ENCODE results near the gene DYNC1I1. TPM values are rescaled to one million over a fixed set of nuclear protein-coding genes. Genes with fewer than 3 reads are reported as not detected.

Gene DYNC1I1
- total and polyA plus RNA-seq, 4 donors = 0.28 to 0.67 (median 0.39) TPM

DNA sequence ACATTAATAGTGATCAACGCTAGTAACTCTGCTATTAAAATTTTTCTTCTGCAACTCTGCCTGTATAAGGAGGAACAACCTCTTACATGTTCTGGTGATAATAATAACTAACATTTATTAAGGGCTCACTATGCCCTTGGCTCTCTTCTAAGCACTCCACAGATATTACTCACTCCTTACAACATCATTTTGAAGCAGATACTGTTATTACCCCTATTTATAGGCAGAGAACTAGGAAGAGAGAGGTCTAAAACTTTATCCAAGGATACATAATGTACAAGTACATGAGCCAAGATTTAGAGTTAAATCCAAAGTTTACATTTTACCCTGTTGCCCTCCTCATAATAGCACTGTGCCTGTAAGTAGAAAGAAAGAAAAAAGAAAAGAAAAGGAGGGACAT is 205.6 kb downstream of the DYNC1I1 start:
- no peak overlapping the region for H3K9ac ChIP-seq (ENCODE audit: low read depth in 1 of 2, low read length in 2 of 2)
- H3K9me3 ChIP-seq (ENCODE audit: control insufficient read depth in 4 of 4, low read length in 3 of 4) = no peaks in the 10 kb centered on the region
- H3K4me3 ChIP-seq (ENCODE audit: low read depth in 1 of 3, low read length in 3 of 3) = no peak overlapping the region
- no peak overlapping the region for H3K27ac ChIP-seq (ENCODE audit: low read depth in 1 of 2, low read length in 2 of 2)
- DNase-seq (ENCODE audit: low spot score) = no peak
- TF ChIP-seq, protein P1, sequence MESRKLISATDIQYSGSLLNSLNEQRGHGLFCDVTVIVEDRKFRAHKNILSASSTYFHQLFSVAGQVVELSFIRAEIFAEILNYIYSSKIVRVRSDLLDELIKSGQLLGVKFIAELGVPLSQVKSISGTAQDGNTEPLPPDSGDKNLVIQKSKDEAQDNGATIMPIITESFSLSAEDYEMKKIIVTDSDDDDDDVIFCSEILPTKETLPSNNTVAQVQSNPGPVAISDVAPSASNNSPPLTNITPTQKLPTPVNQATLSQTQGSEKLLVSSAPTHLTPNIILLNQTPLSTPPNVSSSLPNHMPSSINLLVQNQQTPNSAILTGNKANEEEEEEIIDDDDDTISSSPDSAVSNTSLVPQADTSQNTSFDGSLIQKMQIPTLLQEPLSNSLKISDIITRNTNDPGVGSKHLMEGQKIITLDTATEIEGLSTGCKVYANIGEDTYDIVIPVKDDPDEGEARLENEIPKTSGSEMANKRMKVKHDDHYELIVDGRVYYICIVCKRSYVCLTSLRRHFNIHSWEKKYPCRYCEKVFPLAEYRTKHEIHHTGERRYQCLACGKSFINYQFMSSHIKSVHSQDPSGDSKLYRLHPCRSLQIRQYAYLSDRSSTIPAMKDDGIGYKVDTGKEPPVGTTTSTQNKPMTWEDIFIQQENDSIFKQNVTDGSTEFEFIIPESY (IDR thresholded peaks at IDR 0.05) = no peak
- TF ChIP-seq GABPA (IDR thresholded peaks at IDR 0.05 in 1 of 2, conservative IDR thresholded peaks at IDR 0.05 in 1 of 2) = no peak
- no peak for TF ChIP-seq RXRA (IDR thresholded peaks at IDR 0.05)
- no peak for TF ChIP-seq JUND (IDR thresholded peaks at IDR 0.05)
- no peak for TF ChIP-seq HNF4A (conservative IDR thresholded peaks at IDR 0.05)
- TF ChIP-seq, protein P2, sequence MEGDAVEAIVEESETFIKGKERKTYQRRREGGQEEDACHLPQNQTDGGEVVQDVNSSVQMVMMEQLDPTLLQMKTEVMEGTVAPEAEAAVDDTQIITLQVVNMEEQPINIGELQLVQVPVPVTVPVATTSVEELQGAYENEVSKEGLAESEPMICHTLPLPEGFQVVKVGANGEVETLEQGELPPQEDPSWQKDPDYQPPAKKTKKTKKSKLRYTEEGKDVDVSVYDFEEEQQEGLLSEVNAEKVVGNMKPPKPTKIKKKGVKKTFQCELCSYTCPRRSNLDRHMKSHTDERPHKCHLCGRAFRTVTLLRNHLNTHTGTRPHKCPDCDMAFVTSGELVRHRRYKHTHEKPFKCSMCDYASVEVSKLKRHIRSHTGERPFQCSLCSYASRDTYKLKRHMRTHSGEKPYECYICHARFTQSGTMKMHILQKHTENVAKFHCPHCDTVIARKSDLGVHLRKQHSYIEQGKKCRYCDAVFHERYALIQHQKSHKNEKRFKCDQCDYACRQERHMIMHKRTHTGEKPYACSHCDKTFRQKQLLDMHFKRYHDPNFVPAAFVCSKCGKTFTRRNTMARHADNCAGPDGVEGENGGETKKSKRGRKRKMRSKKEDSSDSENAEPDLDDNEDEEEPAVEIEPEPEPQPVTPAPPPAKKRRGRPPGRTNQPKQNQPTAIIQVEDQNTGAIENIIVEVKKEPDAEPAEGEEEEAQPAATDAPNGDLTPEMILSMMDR (IDR thresholded peaks at IDR 0.05; ENCODE audit: low read depth, low read length, missing input control) = no peak
- TF ChIP-seq TAF1 (conservative IDR thresholded peaks at IDR 0.05) = no peak
- TF ChIP-seq, protein P3, sequence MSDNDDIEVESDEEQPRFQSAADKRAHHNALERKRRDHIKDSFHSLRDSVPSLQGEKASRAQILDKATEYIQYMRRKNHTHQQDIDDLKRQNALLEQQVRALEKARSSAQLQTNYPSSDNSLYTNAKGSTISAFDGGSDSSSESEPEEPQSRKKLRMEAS (IDR thresholded peaks at IDR 0.05) = no peak
- TF ChIP-seq NR2F2 (IDR thresholded peaks at IDR 0.05) = no peak
- TF ChIP-seq FOXA2 (IDR thresholded peaks at IDR 0.05) = no peak
- TF ChIP-seq, protein P4, sequence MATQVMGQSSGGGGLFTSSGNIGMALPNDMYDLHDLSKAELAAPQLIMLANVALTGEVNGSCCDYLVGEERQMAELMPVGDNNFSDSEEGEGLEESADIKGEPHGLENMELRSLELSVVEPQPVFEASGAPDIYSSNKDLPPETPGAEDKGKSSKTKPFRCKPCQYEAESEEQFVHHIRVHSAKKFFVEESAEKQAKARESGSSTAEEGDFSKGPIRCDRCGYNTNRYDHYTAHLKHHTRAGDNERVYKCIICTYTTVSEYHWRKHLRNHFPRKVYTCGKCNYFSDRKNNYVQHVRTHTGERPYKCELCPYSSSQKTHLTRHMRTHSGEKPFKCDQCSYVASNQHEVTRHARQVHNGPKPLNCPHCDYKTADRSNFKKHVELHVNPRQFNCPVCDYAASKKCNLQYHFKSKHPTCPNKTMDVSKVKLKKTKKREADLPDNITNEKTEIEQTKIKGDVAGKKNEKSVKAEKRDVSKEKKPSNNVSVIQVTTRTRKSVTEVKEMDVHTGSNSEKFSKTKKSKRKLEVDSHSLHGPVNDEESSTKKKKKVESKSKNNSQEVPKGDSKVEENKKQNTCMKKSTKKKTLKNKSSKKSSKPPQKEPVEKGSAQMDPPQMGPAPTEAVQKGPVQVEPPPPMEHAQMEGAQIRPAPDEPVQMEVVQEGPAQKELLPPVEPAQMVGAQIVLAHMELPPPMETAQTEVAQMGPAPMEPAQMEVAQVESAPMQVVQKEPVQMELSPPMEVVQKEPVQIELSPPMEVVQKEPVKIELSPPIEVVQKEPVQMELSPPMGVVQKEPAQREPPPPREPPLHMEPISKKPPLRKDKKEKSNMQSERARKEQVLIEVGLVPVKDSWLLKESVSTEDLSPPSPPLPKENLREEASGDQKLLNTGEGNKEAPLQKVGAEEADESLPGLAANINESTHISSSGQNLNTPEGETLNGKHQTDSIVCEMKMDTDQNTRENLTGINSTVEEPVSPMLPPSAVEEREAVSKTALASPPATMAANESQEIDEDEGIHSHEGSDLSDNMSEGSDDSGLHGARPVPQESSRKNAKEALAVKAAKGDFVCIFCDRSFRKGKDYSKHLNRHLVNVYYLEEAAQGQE (IDR thresholded peaks at IDR 0.05) = no peak
- no peak for TF ChIP-seq FOXA1 (IDR thresholded peaks at IDR 0.05)
- TF ChIP-seq HNF4G (IDR thresholded peaks at IDR 0.05) = no peak
- no peaks in the 10 kb centered on the region for H3K4me1 ChIP-seq (ENCODE audit: control insufficient read depth in 4 of 4, insufficient read depth in 4 of 4, low read length in 3 of 4)
- H3K36me3 ChIP-seq (ENCODE audit: control insufficient read depth in 4 of 4, insufficient read depth in 3 of 4, low read depth in 1 of 4, low read length in 3 of 4) = no peaks in the 10 kb centered on the region
- WGBS = 91% methylated on average over 1 of the region's 1 CpG
- H3K27me3 ChIP-seq (ENCODE audit: control insufficient read depth in 4 of 4, insufficient read depth in 4 of 4, low read length in 3 of 4) = no peaks in the 10 kb centered on the region

DNA sequence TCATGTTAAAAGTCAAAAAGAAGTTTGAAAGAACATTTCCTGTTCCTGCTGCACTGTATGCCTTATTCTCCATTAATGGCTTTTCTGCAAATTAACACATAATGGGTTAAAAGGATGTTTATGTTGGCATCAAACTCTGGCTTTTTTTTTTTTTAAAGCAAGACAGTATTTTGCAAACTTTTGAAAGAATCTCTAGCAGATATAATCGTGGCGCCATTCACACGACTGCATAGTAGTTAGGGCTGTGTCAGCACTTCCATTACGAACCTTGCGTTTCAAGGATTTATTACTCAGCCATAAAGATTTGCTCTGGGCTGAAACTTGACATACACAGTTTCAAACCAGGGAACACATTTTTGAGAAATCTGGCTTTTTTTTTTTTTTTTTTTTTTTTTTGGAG is 207.8 kb downstream of the DYNC1I1 start:
- DNase-seq (ENCODE audit: low spot score) = no peak
- Histone ChIP-seq H3K9me3 (ENCODE audit: control insufficient read depth in 4 of 4, low read length in 3 of 4) (no peaks in the 10 kb centered on the region), H3K4me1 (ENCODE audit: control insufficient read depth in 4 of 4, insufficient read depth in 4 of 4, low read length in 3 of 4) (no peaks in the 10 kb centered on the region), H3K36me3 (ENCODE audit: control insufficient read depth in 4 of 4, insufficient read depth in 3 of 4, low read depth in 1 of 4, low read length in 3 of 4) (no peaks in the 10 kb centered on the region), H3K27ac (ENCODE audit: low read depth in 1 of 2, low read length in 2 of 2) (no peak overlapping the region), H3K4me3 (ENCODE audit: low read depth in 1 of 3, low read length in 3 of 3) (no peak overlapping the region), H3K27me3 (ENCODE audit: control insufficient read depth in 4 of 4, insufficient read depth in 4 of 4, low read length in 3 of 4) (peaks cover 0 to 2% (median 0%) of the 10 kb centered on the region in 4 donors), H3K9ac (ENCODE audit: low read depth in 1 of 2, low read length in 2 of 2) (no peak overlapping the region)
- TF ChIP-seq YY1 (IDR thresholded peaks at IDR 0.05) (no peak), SP1 (IDR thresholded peaks at IDR 0.05) (no peak), RAD21 (IDR thresholded peaks at IDR 0.05) (no peak), NR2F2 (IDR thresholded peaks at IDR 0.05) (no peak)
- WGBS = 68% methylated on average over 5 of the region's 5 CpGs
